Gastrocnemius medialis (tissue), 4 donors: Measurements from ENCODE around the gene SCAP. TPM values are rescaled to one million over a fixed set of nuclear protein-coding genes. Genes with fewer than 3 reads are reported as not detected.

Source experiments
- ATAC-seq, 2 donors: fragments of 150-250 bp; one replicate each; pipeline ENCODE4 v1.9.1; 2016
- DNase-seq, 2 donors: peaks; one replicate each; pipeline ENCODE4 v3.0.0-alpha.2; 2019
- H3K27ac ChIP-seq, 4 donors: fragments of 200-600 bp; sonication (generic); 1 replicate in 1 of 4; 2 replicates in 3 of 4; pipeline ENCODE4 v1.5.1; 2016 to 2018; ENCODE audit warnings: mild to moderate bottlenecking in 2 of 4, moderate library complexity in 1 of 4
- H3K27me3 ChIP-seq, 3 donors: fragments of 200-600 bp; sonication (generic) in 2 of 3; 1 replicate in 1 of 3; 2 replicates in 2 of 3; pipeline versions ENCODE4 v1.5.1 to v1.6.0; 2016 to 2019; ENCODE audit warnings: mild to moderate bottlenecking in 1 of 3, moderate library complexity in 1 of 3
- H3K36me3 ChIP-seq, 2 donors: fragments of 200-600 bp; sonication (generic) in 1 of 2; one replicate each; pipeline ENCODE4 v1.5.1; 2017 to 2018
- H3K4me1 ChIP-seq, 2 donors: fragments of 200-600 bp; sonication (generic) in 1 of 2; one replicate each; pipeline ENCODE4 v1.5.1; 2016 to 2017; ENCODE audit warnings: mild to moderate bottlenecking in 2 of 2
- H3K4me3 ChIP-seq, 4 donors: fragments of 200-600 bp; sonication (generic) in 3 of 4; 1 replicate in 1 of 4; 2 replicates in 3 of 4; pipeline ENCODE4 v1.5.1; 2016 to 2019; ENCODE audit warnings: mild to moderate bottlenecking in 2 of 4
- H3K9me3 ChIP-seq, 3 donors: fragments of 200-600 bp; sonication (generic) in 2 of 3; 1 replicate in 1 of 3; 2 replicates in 2 of 3; pipeline ENCODE4 v1.5.1; 2016 to 2019
- POLR2A ChIP-seq, 2 donors: fragments of 450-650 bp; IDR thresholded peaks; one replicate each; pipeline ENCODE4 v1.6.1; 2017; ENCODE audit warnings: antibody characterized with exemption in 2 of 2, mild to moderate bottlenecking in 2 of 2, moderate library complexity in 2 of 2
- in situ Hi-C, 4 donors: fragments of 200-750 bp; cut with MboI; loops; one replicate each; pipeline versions ENCODE4 v1.15.0 to v1.8.0; 2017; ENCODE audit warnings: low sequenced_read_pairs in 4 of 4
- intact Hi-C: fragments of 100-400 bp; cut with DNase I; formaldehyde crosslinking; loops from one replicate; pipeline ENCODE4 v1.15.1; 2023; ENCODE audit warnings: low total_unique reads
- total RNA-seq, 4 donors: library from RNA; depleted of rRNA; stranded (reverse); fragments of >200 nt; gene quantifications; one replicate each; pipeline versions ENCODE4 v1.1.0 to v1.2.3, GENCODE V29; 2016
- TF ChIP-seq, protein P1 (sequence below), 5 experiments: fragments of 450-650 bp in 3 of 5; fragments of 200-600 bp in 2 of 5; sonication (generic) in 2 of 5; IDR thresholded peaks in 4 of 5; conservative IDR thresholded peaks in 1 of 5; 1 replicate in 4 of 5; 2 replicates in 1 of 5; pipeline ENCODE4 v1.5.1; 2016 to 2019; ENCODE audit warnings: antibody characterized with exemption in 5 of 5, mild to moderate bottlenecking in 3 of 5, moderate library complexity in 3 of 5

The SCAP gene
- total RNA-seq, 4 donors from 2014 or later = 38.2 to 48.1 (median 42.8) TPM

GRCh38 chr3:47394140-47394870 lies 81.4 kb downstream of the SCAP start:
- TF ChIP-seq, protein P1, sequence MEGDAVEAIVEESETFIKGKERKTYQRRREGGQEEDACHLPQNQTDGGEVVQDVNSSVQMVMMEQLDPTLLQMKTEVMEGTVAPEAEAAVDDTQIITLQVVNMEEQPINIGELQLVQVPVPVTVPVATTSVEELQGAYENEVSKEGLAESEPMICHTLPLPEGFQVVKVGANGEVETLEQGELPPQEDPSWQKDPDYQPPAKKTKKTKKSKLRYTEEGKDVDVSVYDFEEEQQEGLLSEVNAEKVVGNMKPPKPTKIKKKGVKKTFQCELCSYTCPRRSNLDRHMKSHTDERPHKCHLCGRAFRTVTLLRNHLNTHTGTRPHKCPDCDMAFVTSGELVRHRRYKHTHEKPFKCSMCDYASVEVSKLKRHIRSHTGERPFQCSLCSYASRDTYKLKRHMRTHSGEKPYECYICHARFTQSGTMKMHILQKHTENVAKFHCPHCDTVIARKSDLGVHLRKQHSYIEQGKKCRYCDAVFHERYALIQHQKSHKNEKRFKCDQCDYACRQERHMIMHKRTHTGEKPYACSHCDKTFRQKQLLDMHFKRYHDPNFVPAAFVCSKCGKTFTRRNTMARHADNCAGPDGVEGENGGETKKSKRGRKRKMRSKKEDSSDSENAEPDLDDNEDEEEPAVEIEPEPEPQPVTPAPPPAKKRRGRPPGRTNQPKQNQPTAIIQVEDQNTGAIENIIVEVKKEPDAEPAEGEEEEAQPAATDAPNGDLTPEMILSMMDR (IDR thresholded peaks at IDR 0.05 in 4 of 5, conservative IDR thresholded peaks at IDR 0.05 in 1 of 5) = peak in 1 of 5 experiments; percentile 12
- TF ChIP-seq POLR2A (IDR thresholded peaks at IDR 0.05) = no peak
- H3K4me3 ChIP-seq = no peak overlapping the region
- peak overlapping the region; percentile 32 to 78 (median 73) for H3K27ac ChIP-seq
- peak in 1 of 2 donors; percentile 76 for ATAC-seq
- intact Hi-C loops (no loop called here), in situ Hi-C loops (no loop called here)
- H3K4me1 ChIP-seq = peaks cover 34 to 36% of the 10 kb centered on the region in 2 donors
- no peaks in the 10 kb centered on the region for H3K27me3 ChIP-seq
- H3K9me3 ChIP-seq = no peaks in the 10 kb centered on the region
- DNase-seq = peak in 1 of 2 donors; percentile 53
- H3K36me3 ChIP-seq = peaks cover 0 to 27% of the 10 kb centered on the region in 2 donors

- in situ Hi-C loops = no loop called here
- H3K27me3 ChIP-seq = no peaks in the 10 kb centered on the region
- ATAC-seq (no peak), DNase-seq (no peak)
- H3K4me1 ChIP-seq = peaks cover 34 to 36% of the 10 kb centered on the region in 2 donors
- H3K27ac ChIP-seq = no peak overlapping the region
- H3K9me3 ChIP-seq = no peaks in the 10 kb centered on the region
- H3K36me3 ChIP-seq = peaks cover 0 to 20% of the 10 kb centered on the region in 2 donors
- no peak for TF ChIP-seq POLR2A (IDR thresholded peaks at IDR 0.05)
- TF ChIP-seq, protein P1 (IDR thresholded peaks at IDR 0.05 in 4 of 5, conservative IDR thresholded peaks at IDR 0.05 in 1 of 5) = no peak
- H3K4me3 ChIP-seq = no peak overlapping the region
- intact Hi-C loops = no loop called here
These were observed 82.8 kb downstream of the SCAP start for GRCh38 chr3:47392933-47393332.

- Histone ChIP-seq H3K9me3 (no peaks in the 10 kb centered on the region), H3K36me3 (peaks cover 0 to 5% of the 10 kb centered on the region in 2 donors), H3K4me3 (no peak overlapping the region), H3K27me3 (no peaks in the 10 kb centered on the region), H3K27ac (peak overlapping the region in 1 of 4 donors; percentile 29), H3K4me1 (peaks cover 39 to 46% of the 10 kb centered on the region in 2 donors)
- in situ Hi-C loops = no loop called here
- TF ChIP-seq POLR2A (IDR thresholded peaks at IDR 0.05) = no peak
- TF ChIP-seq, protein P1 (IDR thresholded peaks at IDR 0.05 in 4 of 5, conservative IDR thresholded peaks at IDR 0.05 in 1 of 5) = no peak
- intact Hi-C loops = no loop called here
- DNase-seq (no peak), ATAC-seq (no peak)
These were observed 89.9 kb downstream of the SCAP start for GRCh38 chr3:47385796-47386195.

DNA sequence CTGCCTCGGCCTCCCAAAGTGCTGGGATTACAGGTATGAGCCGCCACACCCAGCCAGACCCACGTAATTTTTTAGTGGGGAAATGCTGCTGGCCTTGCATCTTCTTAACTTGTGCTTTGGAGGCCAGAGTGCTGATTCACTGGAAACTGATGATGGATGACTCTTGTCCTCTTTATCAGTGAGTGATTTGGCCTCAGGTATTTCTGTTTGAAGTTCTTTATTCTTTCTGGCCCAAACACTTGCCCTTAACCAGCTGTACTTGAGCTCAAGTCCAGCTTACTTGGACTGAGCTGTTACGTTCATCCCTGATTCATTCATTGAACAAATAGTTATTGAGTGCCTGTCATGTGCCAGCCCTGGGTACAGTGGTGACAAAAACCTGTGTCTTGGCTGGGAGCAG lies 90.7 kb downstream of the SCAP start:
- Histone ChIP-seq H3K27ac (peak overlapping the region in 2 of 4 donors; percentile 11 to 23), H3K9me3 (no peaks in the 10 kb centered on the region), H3K36me3 (peaks cover 0 to 5% of the 10 kb centered on the region in 2 donors), H3K27me3 (no peaks in the 10 kb centered on the region), H3K4me3 (no peak overlapping the region), H3K4me1 (peaks cover 42 to 46% of the 10 kb centered on the region in 2 donors)
- TF ChIP-seq, protein P1 (IDR thresholded peaks at IDR 0.05 in 4 of 5, conservative IDR thresholded peaks at IDR 0.05 in 1 of 5) = no peak
- no peak for TF ChIP-seq POLR2A (IDR thresholded peaks at IDR 0.05)
- intact Hi-C loops = no loop called here
- DNase-seq (no peak), ATAC-seq (no peak)
- in situ Hi-C loops = no loop called here
